Measurements from ENCODE around the gene SPINT1.

DNA sequence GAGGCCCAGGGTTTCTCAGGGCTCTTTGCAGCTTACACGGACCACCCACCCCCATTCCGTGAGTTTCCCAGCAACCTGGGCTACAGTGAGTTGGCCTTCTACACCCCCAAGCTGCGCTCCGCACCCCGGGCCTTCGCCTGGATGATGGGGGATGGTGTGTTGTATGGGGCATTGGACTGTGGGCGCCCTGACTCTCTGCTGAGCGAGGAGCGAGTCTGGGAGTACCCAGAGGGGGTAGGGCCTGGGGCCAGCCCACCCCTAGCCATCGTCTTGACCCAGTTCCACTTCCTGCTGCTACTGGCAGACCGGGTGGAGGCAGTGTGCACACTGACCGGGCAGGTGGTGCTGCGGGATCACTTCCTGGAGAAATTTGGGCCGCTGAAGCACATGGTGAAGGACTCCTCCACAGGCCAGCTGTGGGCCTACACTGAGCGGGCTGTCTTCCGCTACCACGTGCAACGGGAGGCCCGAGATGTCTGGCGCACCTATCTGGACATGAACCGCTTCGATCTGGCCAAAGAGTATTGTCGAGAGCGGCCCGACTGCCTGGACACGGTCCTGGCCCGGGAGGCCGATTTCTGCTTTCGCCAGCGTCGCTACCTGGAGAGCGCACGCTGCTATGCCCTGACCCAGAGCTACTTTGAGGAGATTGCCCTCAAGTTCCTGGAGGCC lies 55.8 kb downstream of the SPINT1 start:
- TF ChIP-seq, protein P1, sequence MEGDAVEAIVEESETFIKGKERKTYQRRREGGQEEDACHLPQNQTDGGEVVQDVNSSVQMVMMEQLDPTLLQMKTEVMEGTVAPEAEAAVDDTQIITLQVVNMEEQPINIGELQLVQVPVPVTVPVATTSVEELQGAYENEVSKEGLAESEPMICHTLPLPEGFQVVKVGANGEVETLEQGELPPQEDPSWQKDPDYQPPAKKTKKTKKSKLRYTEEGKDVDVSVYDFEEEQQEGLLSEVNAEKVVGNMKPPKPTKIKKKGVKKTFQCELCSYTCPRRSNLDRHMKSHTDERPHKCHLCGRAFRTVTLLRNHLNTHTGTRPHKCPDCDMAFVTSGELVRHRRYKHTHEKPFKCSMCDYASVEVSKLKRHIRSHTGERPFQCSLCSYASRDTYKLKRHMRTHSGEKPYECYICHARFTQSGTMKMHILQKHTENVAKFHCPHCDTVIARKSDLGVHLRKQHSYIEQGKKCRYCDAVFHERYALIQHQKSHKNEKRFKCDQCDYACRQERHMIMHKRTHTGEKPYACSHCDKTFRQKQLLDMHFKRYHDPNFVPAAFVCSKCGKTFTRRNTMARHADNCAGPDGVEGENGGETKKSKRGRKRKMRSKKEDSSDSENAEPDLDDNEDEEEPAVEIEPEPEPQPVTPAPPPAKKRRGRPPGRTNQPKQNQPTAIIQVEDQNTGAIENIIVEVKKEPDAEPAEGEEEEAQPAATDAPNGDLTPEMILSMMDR (conservative IDR thresholded peaks at IDR 0.05 in 1 of 2, IDR thresholded peaks at IDR 0.05 in 1 of 2; ENCODE audit: low read depth in 1 of 2, low read length in 2 of 2): no peak
- TF ChIP-seq EZH2 (IDR thresholded peaks at IDR 0.05; ENCODE audit: low read length, missing control alignments): no peak

All from fibroblast of lung (primary cell).